NB4 (cell line): ENCODE data around the gene WTIP.

Source experiments
- MYC ChIP-seq: IDR thresholded peaks from 2 replicates; pipeline ENCODE4 v1.6.1; 2011; ENCODE audit warnings: low read depth, low read length
- POLR2A ChIP-seq: IDR thresholded peaks from 2 replicates; pipeline ENCODE4 v1.6.1; 2011; ENCODE audit warnings: mild to moderate bottlenecking; ENCODE audit not compliant: insufficient read length; ENCODE audit errors: extremely low read depth
- TF ChIP-seq, protein P1 (sequence below): IDR thresholded peaks from one replicate; pipeline ENCODE4 v1.5.1; 2012; ENCODE audit warnings: low read depth, low read length
- TF ChIP-seq, protein P2 (sequence below): IDR thresholded peaks from 2 replicates; pipeline ENCODE4 v1.6.1; 2011; ENCODE audit warnings: low read depth, low read length

DNA sequence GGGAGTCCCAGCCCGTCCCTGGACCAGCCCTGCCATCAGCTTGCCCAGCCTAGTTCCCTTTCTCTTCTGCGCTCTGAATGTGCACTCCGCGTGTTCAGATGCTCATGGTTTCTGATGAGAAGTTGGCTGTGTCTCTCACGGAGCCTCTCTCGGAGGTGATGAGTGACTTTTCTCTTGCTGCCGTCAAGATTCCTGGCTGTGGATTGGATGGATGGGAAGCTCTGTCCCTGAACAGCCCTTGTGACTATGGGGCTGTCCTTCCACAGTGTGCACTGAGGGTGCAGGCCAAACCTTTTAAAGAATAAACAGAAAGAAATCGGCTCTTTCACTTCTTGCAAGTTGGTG is 24.4 kb downstream of the WTIP start:
- TF ChIP-seq, protein P1, sequence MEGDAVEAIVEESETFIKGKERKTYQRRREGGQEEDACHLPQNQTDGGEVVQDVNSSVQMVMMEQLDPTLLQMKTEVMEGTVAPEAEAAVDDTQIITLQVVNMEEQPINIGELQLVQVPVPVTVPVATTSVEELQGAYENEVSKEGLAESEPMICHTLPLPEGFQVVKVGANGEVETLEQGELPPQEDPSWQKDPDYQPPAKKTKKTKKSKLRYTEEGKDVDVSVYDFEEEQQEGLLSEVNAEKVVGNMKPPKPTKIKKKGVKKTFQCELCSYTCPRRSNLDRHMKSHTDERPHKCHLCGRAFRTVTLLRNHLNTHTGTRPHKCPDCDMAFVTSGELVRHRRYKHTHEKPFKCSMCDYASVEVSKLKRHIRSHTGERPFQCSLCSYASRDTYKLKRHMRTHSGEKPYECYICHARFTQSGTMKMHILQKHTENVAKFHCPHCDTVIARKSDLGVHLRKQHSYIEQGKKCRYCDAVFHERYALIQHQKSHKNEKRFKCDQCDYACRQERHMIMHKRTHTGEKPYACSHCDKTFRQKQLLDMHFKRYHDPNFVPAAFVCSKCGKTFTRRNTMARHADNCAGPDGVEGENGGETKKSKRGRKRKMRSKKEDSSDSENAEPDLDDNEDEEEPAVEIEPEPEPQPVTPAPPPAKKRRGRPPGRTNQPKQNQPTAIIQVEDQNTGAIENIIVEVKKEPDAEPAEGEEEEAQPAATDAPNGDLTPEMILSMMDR = no peak
- TF ChIP-seq POLR2A (no peak), MYC (no peak)
- TF ChIP-seq, protein P2, sequence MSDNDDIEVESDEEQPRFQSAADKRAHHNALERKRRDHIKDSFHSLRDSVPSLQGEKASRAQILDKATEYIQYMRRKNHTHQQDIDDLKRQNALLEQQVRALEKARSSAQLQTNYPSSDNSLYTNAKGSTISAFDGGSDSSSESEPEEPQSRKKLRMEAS = no peak
